Left colon (tissue), 2 donors: ENCODE measurements around the gene ADAMTS16. TPM values are rescaled to one million over a fixed set of nuclear protein-coding genes. Genes with fewer than 3 reads are reported as not detected.

Source experiments
- ATAC-seq: fragments of 200-7000 bp; cut with Tn5 transposase; one replicate; pipeline ENCODE4 v1.9.1; 2020; ENCODE audit warnings: mild to moderate bottlenecking, moderate library complexity
- DNase-seq, 2 donors: peaks; one replicate each; pipeline ENCODE4 v3.0.0-alpha.2; 2020
- intact Hi-C, 2 donors: fragments of 100-400 bp; cut with DNase I in 1 of 2; cut with micrococcal nuclease in 1 of 2; formaldehyde crosslinking; loops; one replicate each; pipeline versions ENCODE4 v1.11.2 to v1.14.0; 2022; cut with DNase I, micrococcal nuclease
- total RNA-seq, 2 donors: library from RNA; stranded (reverse); fragmentation: NEBNext Ultra II Directional; extraction: Animal tissue kit (Norgen Biotek cat#: 25700); gene quantifications; one replicate each; pipeline ENCODE4 v1.2.1, GENCODE V29; 2021
- donor health status: DM: no; HTN: no; CAD: no.
- donor health status: DM: yes; HTN: yes; CAD: no.

ADAMTS16 gene
- total RNA-seq, 2 donors from 2014 or later = 0.31 TPM; not detected in 1

- intact Hi-C loops = no loop called here
- ATAC-seq = no peak
- no peak for DNase-seq
Observed at GRCh38 chr5:5296051-5296450, 155.9 kb downstream of the ADAMTS16 start.

- ATAC-seq = no peak
Observed at GRCh38 chr5:5297432-5298067, 157.4 kb downstream of the ADAMTS16 start.

GRCh38 chr5:5298068-5298633 is 158.0 kb downstream of the ADAMTS16 start:
- ATAC-seq (no peak), DNase-seq (no peak)

More at GRCh38 chr5:5297432-5298067, 157.4 kb downstream of the ADAMTS16 start:
- DNase-seq = no peak
- intact Hi-C loops = no loop called here

GRCh38 chr5:5298841-5299541 is 158.9 kb downstream of the ADAMTS16 start:
- DNase-seq = no peak
- ATAC-seq = no peak
- intact Hi-C loops = no loop called here

More at GRCh38 chr5:5298068-5298633, 158.0 kb downstream of the ADAMTS16 start:
- intact Hi-C loops = no loop called here

GRCh38 chr5:5301176-5301575 is 161.0 kb downstream of the ADAMTS16 start:
- DNase-seq = no peak
- intact Hi-C loops = no loop called here
- ATAC-seq = no peak

GRCh38 chr5:5302201-5302600 is 162.1 kb downstream of the ADAMTS16 start:
- ATAC-seq = no peak
- DNase-seq = no peak
- intact Hi-C loops = no loop called here

GRCh38 chr5:5303242-5303641 is 163.1 kb downstream of the ADAMTS16 start:
- no peak for ATAC-seq
- intact Hi-C loops = no loop called here
- no peak for DNase-seq

GRCh38 chr5:5304361-5305020 is 164.4 kb downstream of the ADAMTS16 start:
- intact Hi-C loops = no loop called here
- ATAC-seq (no peak), DNase-seq (no peak)

- intact Hi-C loops = no loop called here
- ATAC-seq (no peak), DNase-seq (no peak)
Observed at GRCh38 chr5:5306696-5307095, 166.6 kb downstream of the ADAMTS16 start.

- ATAC-seq (no peak), DNase-seq (no peak)
- intact Hi-C loops = no loop called here
Observed at GRCh38 chr5:5308319-5308718, 168.2 kb downstream of the ADAMTS16 start.

- no peak for DNase-seq
- intact Hi-C loops = no loop called here
- ATAC-seq = no peak
Observed at GRCh38 chr5:5309645-5310044, 169.5 kb downstream of the ADAMTS16 start.

- intact Hi-C loops = no loop called here
- DNase-seq = no peak
- ATAC-seq = no peak
Observed at GRCh38 chr5:5313101-5313635, 173.0 kb downstream of the ADAMTS16 start.

- intact Hi-C loops = no loop called here
- DNase-seq (no peak), ATAC-seq (no peak)
Observed at GRCh38 chr5:5314166-5314565, 174.0 kb downstream of the ADAMTS16 start.

GRCh38 chr5:5314626-5315025 is 174.5 kb downstream of the ADAMTS16 start:
- intact Hi-C loops = no loop called here
- ATAC-seq = no peak
- no peak for DNase-seq

GRCh38 chr5:5315068-5315980 is 175.2 kb downstream of the ADAMTS16 start:
- ATAC-seq (no peak), DNase-seq (no peak)
- intact Hi-C loops = no loop called here

- intact Hi-C loops = no loop called here
Observed at GRCh38 chr5:5316334-5316733, 176.2 kb downstream of the ADAMTS16 start.

GRCh38 chr5:5317976-5318375 is 177.8 kb downstream of the ADAMTS16 start:
- no peak for ATAC-seq
- DNase-seq = no peak
- intact Hi-C loops = no loop called here

More at GRCh38 chr5:5316334-5316733, 176.2 kb downstream of the ADAMTS16 start:
- DNase-seq (no peak), ATAC-seq (no peak)

- DNase-seq = no peak
- no peak for ATAC-seq
- intact Hi-C loops = no loop called here
Observed at GRCh38 chr5:5318426-5319190, 178.5 kb downstream of the ADAMTS16 start.
